GM19193 (cell line): ENCODE results near the gene TACC3.

Experiments used
- POLR2A ChIP-seq: IDR thresholded peaks from 4 replicates; pipeline ENCODE4 v1.6.1; 2011; ENCODE audit not compliant: insufficient read depth, insufficient read length; ENCODE audit errors: extremely low read depth

TACC3 gene

GRCh38 chr4:1726146-1726934, 5.0 kb downstream of the TACC3 start:
- no peak for TF ChIP-seq POLR2A

DNA sequence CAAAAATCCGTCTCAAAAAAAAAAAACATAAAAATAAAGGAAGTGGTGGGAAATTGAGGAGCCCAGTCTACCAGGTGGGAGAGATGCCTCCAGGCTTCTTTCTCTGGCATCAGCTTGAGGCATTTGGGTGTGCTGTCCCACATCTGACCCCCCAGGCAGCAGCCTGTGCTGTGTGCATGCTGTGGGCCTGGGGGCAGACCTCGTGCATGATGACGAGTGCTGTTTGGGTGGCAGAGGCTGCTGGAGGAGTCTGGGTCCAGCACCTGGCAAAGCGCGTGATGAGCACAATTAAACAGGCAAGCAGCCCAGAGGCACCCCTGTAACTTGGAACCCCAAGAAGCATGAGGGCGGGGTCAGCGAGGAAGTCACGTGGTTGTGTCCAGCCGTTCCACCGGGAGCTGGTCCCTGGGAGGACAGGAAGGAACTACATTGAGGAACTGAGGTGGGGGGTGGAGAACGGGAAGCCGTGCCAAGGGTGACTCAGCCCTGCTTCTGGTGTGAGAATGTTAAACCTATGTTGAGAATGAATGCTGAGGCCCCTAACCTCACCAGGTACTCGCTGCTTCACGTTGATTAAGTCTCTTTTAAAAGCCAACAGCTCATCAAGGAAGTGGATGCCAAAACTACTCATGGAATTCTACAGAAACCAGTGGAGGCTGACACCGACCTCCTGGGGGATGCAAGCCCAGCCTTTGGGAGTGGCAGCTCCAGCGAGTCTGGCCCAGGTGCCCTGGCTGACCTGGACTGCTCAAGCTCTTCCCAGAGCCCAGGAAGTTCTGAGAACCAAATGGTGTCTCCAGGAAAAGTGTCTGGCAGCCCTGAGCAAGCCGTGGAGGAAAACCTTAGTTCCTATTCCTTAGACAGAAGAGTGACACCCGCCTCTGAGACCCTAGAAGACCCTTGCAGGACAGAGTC, 6.1 kb downstream of the TACC3 start:
- no peak for TF ChIP-seq POLR2A

DNA sequence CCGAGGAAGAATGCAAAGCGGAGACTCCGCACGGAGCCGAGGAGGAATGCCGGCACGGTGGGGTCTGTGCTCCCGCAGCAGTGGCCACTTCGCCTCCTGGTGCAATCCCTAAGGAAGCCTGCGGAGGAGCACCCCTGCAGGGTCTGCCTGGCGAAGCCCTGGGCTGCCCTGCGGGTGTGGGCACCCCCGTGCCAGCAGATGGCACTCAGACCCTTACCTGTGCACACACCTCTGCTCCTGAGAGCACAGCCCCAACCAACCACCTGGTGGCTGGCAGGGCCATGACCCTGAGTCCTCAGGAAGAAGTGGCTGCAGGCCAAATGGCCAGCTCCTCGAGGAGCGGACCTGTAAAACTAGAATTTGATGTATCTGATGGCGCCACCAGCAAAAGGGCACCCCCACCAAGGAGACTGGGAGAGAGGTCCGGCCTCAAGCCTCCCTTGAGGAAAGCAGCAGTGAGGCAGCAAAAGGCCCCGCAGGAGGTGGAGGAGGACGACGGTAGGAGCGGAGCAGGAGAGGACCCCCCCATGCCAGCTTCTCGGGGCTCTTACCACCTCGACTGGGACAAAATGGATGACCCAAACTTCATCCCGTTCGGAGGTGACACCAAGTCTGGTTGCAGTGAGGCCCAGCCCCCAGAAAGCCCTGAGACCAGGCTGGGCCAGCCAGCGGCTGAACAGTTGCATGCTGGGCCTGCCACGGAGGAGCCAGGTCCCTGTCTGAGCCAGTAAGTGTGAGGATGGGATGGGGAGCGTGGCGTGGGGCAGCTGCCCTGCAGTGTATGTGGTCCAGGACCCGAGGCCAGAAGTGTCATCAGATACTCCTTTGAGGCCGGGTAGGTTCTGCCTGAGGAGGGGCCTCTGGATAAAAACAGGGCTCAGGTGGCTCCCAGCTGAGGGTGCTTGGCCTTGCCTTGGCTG, 7.0 kb downstream of the TACC3 start:
- no peak for TF ChIP-seq POLR2A

DNA sequence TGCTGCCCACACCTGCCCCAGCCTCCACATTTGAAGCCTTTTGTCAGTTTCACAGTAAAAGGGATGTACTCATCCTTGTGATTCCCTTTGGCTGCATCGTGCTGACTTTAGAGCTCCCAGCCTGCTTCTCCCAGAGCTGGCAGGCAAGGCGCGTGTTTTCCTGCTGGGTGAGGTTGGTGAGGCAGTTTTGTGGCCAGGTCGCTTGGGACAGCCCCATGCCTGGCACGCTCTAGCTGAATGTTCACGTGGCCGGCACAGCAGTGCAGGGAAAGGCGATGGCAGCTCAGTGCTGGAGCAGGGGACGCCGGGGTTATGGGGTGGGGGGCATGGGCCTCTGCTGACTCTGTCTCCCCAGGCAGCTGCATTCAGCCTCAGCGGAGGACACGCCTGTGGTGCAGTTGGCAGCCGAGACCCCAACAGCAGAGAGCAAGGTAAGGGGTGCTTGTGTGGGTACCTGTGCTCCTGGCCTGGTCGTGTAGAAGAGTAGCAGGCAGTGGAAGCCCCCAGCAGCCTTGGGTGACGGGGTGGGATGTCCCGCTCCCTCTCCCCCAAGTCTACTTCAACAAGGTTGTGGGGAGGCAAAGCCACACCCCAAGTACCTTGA, 9.3 kb downstream of the TACC3 start:
- TF ChIP-seq POLR2A = no peak

DNA sequence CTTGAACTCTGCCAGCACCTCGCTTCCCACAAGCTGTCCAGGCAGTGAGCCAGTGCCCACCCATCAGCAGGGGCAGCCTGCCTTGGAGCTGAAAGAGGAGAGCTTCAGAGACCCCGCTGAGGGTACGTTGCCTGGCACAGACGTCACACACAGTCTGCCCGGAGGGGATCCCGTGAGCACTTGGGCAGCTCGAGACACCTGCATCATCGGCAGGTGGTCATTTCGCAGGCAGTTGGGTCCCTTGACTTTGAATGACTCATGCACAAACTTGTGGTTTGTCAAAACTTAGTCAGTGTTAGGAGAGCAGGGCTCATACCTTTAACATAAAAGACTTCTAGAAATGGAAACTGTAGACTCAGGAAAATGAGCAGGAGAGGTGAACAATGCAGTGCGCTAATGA, 9.9 kb downstream of the TACC3 start:
- no peak for TF ChIP-seq POLR2A

- TF ChIP-seq POLR2A = no peak
These were observed 11.6 kb downstream of the TACC3 start for GRCh38 chr4:1732911-1733310.

DNA sequence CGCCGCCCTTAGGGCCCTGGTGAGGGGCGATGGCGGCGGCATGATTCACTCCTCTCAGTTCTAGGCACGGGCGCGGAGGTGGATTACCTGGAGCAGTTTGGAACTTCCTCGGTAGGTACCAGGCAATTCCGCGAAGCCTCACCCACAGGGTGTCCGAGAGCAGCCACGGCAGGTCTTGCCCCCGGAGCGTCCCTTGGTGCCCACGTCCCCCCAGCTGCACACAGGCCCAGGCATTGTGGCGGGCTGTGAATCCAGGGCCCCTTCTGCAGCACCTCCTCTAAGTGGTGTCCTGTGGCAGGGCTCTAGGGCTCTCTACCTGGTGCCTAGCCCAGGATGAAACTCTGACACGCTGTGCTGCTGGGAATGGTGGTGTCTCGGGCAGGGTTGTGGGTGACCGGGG, 13.9 kb downstream of the TACC3 start:
- no peak for TF ChIP-seq POLR2A

GRCh38 chr4:1736812-1737211, 15.5 kb downstream of the TACC3 start:
- TF ChIP-seq POLR2A = no peak

GRCh38 chr4:1737666-1738065, 16.3 kb downstream of the TACC3 start:
- TF ChIP-seq POLR2A = no peak

- no peak for TF ChIP-seq POLR2A
These were observed 17.1 kb downstream of the TACC3 start for GRCh38 chr4:1738410-1738809.

DNA sequence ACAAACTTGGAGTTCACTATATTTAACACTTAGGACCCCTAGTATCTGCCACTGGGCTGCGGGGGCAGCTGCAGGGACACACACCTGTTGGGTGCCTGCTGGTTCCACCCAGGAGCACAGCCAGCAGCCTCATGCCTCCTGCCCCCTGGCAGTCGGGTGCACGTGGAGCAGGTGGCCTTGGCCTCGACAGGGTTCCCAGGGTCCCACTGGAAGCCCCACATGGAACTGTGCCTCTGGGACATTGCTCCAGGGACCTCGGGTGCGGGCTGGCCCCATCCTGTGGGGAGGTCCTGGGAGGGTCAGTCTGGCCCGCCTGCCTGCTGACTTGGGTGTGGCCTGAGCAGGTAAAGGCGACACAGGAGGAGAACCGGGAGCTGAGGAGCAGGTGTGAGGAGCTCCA, 18.0 kb downstream of the TACC3 start:
- TF ChIP-seq POLR2A = no peak

DNA sequence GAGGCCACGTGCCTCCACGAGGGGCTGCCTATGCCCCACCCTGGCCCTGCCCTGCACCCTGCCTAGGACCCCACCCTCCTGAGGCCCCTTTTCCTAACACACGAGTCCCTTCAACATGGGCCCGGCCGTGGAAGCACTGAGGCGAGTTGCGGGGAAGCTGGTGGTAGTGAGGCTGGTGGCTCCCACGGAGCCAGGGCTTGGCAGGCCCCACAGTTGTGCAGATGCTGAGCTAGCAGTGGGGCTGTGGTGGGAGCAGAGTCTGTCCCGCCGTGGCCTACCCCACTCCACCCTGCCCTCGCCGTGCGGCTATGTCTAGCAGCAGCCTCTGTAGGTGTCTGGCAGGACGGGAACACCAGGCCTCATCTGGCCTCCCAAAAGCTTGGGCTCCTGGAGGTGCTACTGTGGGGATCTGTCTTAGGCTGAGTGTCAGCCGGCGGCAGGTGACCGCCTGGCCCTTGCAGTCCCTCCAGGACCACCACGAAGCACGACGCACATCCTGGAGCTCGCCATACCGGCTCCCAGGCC, 18.8 kb downstream of the TACC3 start:
- no peak for TF ChIP-seq POLR2A

- no peak for TF ChIP-seq POLR2A
These were observed 19.9 kb downstream of the TACC3 start for GRCh38 chr4:1741208-1741607.

DNA sequence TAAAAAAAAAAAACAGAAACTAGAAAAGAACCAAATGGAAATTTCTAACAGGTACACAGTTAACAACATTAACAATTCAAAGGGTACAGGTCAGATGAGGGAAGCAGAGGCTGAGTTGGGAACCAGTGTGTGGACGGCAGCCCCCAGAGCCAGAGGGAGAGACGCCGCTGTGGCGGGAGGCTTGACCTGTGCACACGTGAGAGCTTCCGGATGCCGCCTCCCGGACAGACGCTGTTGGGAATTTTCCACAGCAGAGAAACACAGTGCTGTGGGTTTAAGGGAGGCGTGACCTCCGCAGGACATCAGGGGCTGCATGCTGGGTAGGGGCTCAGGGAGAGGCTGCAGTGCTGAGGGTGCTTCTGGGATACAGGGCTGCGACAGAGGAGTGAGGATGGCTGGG, 22.2 kb downstream of the TACC3 start:
- no peak for TF ChIP-seq POLR2A
